HEK293T (cell line): ENCODE results near the gene EDA.

Source experiments
- CTCF ChIA-PET: fragments of 350-600 bp; formaldehyde crosslinking; extraction: SDS; loops from one replicate; lab custom pipeline; 2021; ENCODE audit warnings: antibody characterized with exemption, inconsistent platforms; lab: Yijun Ruan, JAX
- POLR2A ChIA-PET: fragments of 350-600 bp; formaldehyde crosslinking; extraction: SDS; loops from one replicate; lab custom pipeline; 2020; ENCODE audit warnings: antibody characterized with exemption, inconsistent platforms; lab: Yijun Ruan, JAX
- DNase-seq: peaks from one replicate; pipeline ENCODE4 v3.0.0; 2012; ENCODE audit warnings: mixed read lengths; ENCODE audit errors: extremely low spot score
- ARNT ChIP-seq: fragments of 450-650 bp; IDR thresholded peaks from 2 replicates; pipeline ENCODE4 v1.6.1; 2017; ENCODE audit warnings: mild to moderate bottlenecking
- BHLHE40 ChIP-seq: fragments of 450-650 bp; IDR thresholded peaks from 2 replicates; pipeline ENCODE4 v1.6.1; 2016; ENCODE audit warnings: mild to moderate bottlenecking, moderate library complexity, borderline replicate concordance
- CTBP1 ChIP-seq: fragments of 450-650 bp; IDR thresholded peaks from 2 replicates; pipeline ENCODE4 v1.6.1; 2016; ENCODE audit warnings: borderline replicate concordance
- ELF4 ChIP-seq: fragments of 450-650 bp; IDR thresholded peaks from 2 replicates; pipeline ENCODE4 v1.6.1; 2017; ENCODE audit warnings: antibody characterized with exemption
- FOXA1 ChIP-seq: fragments of 450-650 bp; IDR thresholded peaks from 2 replicates; pipeline ENCODE4 v1.6.1; 2016; ENCODE audit warnings: mild to moderate bottlenecking
- FOXK2 ChIP-seq: fragments of 450-650 bp; IDR thresholded peaks from 2 replicates; pipeline ENCODE4 v1.6.1; 2016; ENCODE audit warnings: mild to moderate bottlenecking
- FOXM1 ChIP-seq: fragments of 450-650 bp; IDR thresholded peaks from 2 replicates; pipeline ENCODE4 v1.6.1; 2017; ENCODE audit warnings: mild to moderate bottlenecking, borderline replicate concordance
- HDGF ChIP-seq: fragments of 450-650 bp; IDR thresholded peaks from 2 replicates; pipeline ENCODE4 v1.6.1; 2017; ENCODE audit warnings: antibody characterized with exemption, borderline replicate concordance
- L3MBTL2 ChIP-seq: fragments of 450-650 bp; conservative IDR thresholded peaks from 2 replicates; pipeline ENCODE4 v1.6.1; 2016; ENCODE audit warnings: mild to moderate bottlenecking
- LEF1 ChIP-seq: fragments of 450-650 bp; IDR thresholded peaks from 2 replicates; pipeline ENCODE4 v1.6.1; 2017; ENCODE audit warnings: mild to moderate bottlenecking, borderline replicate concordance
- NFRKB ChIP-seq: fragments of 450-650 bp; IDR thresholded peaks from 2 replicates; pipeline ENCODE4 v1.6.1; 2016; ENCODE audit warnings: mild to moderate bottlenecking, moderate library complexity
- PKNOX1 ChIP-seq: fragments of 450-650 bp; IDR thresholded peaks from 2 replicates; pipeline ENCODE4 v1.6.1; 2016
- SP1 ChIP-seq: fragments of 450-650 bp; IDR thresholded peaks from 2 replicates; pipeline ENCODE4 v1.6.1; 2017
- SUZ12 ChIP-seq: fragments of 450-650 bp; IDR thresholded peaks from 2 replicates; pipeline ENCODE4 v1.6.1; 2016; ENCODE audit warnings: mild to moderate bottlenecking
- TARDBP ChIP-seq: fragments of 450-650 bp; IDR thresholded peaks from 2 replicates; pipeline ENCODE4 v1.6.1; 2016
- ZNF384 ChIP-seq: fragments of 450-650 bp; IDR thresholded peaks from 2 replicates; pipeline ENCODE4 v1.6.1; 2016

The EDA gene

DNA sequence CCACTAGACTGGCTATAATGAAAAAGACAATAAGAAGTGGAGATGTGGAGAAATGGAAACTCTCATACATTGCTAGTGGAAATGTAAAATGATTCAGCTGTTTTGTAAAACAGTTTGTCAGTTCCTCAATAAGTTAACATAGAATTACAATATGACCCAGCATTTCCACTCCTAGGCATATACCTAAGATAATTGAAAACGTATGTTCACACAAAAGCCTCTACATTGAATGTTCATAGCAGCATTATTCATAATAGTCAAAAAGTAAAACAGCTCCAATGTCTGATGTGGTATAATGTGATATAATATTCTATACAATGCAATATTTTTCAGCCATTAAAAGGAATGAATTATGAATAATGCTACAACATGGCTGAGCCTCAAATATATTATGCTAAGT is 10.2 kb downstream of the EDA start:
- ChIA-PET POLR2A (no interaction called here), CTCF (interaction anchor here (0.5 kb wide), 1 partner anchor 346 kb away, joined by 3 read pairs; no protein-coding TSS in a partner anchor)
- TF ChIP-seq ZNF384: no peak
- no peak for TF ChIP-seq BHLHE40
- TF ChIP-seq SUZ12: no peak
- TF ChIP-seq PKNOX1: no peak
- no peak for TF ChIP-seq ARNT
- no peak for TF ChIP-seq CTBP1
- TF ChIP-seq L3MBTL2: no peak
- no peak for TF ChIP-seq HDGF
- no peak for TF ChIP-seq ELF4
- no peak for TF ChIP-seq FOXK2
- no peak for TF ChIP-seq NFRKB
- no peak for TF ChIP-seq FOXM1
- no peak for DNase-seq

- ChIA-PET POLR2A (no interaction called here), CTCF (no interaction called here)
- no peak for DNase-seq
- no peak for TF ChIP-seq LEF1
- no peak for TF ChIP-seq ELF4
- TF ChIP-seq ARNT: no peak
- TF ChIP-seq NFRKB: no peak
- no peak for TF ChIP-seq FOXK2
- TF ChIP-seq FOXM1: no peak
Measured at GRCh38 chrX:69627744-69628143, 11.8 kb downstream of the EDA start.

DNA sequence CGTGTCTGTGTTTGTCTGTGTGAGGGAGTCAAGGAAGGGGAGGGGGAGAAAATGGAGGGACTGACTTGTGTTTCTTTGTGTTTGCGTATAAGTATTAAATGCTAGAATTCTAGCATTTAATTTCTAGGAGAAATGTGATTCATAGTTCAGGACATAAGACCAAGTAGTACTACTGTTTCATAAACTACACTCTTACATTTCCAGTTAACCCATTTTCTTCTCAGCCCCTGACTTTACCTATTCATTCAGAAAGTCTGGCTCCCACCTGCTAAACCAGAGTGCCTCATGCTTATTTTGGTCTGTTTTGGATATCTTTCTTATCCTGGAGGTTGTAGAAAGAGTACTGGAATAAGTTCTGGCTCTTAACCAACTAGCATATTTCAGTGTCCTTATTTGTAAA is 14.2 kb downstream of the EDA start:
- no peak for DNase-seq
- CTCF ChIA-PET: no interaction called here
- POLR2A ChIA-PET: no interaction called here
- TF ChIP-seq LEF1 (no peak), SP1 (no peak), FOXK2 (no peak), HDGF (no peak), CTBP1 (no peak), FOXA1 (no peak), ZNF384 (no peak), ARNT (no peak), ELF4 (no peak), NFRKB (no peak), TARDBP (no peak), L3MBTL2 (no peak), BHLHE40 (no peak), SUZ12 (no peak), FOXM1 (no peak)

DNA sequence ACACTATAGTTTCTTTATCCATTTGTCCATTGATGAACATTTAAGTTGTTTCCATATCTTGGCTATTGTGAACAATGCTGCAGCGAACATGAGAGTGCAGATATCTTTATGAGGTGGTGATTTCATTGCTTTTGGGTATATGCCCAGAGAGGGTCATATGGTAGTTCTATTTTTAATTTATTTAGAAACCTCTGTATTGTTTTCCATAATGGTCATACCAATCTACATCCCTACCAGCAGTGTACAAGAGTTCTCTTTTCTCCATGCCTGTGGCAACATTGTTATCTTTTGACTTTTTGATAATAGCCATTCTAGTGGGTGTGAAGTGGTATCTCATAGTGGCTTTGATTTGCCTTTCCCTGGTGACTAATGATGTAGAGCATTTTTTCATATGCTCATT is 48.8 kb downstream of the EDA start:
- CTCF ChIA-PET: no interaction called here
- POLR2A ChIA-PET: no interaction called here

DNA sequence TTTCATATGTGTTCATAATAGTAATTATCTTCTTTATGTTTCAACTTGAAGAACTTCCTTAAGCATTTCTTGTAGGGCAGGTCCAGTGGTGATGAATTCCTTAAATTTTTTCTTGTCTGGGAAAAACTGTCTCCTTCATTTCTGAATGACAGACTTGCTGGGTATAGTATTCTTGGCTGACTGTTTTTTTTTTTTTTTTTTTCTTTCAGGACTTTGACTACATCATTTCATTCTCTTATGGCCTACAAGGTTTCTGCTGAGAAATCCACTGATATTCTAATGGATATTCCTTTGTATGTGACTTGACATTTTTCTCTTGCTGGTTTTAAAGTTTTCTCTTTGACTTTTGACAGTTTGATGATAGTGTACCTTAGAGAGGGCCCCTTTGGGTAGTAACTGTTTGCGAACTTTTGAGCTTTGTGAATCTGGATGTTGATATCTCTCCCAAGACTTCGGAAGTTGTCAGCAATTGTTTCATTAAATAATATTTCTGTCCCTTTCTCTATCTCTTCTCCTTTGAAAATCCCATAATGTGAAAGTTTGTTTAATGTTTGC is 54.2 kb downstream of the EDA start:
- CTCF ChIA-PET: no interaction called here
- POLR2A ChIA-PET: no interaction called here
- DNase-seq: no peak
- peak; percentile 65 for TF ChIP-seq ZNF384
- TF ChIP-seq SP1: no peak
- TF ChIP-seq NFRKB: no peak

More for the DNA sequence above, 48.8 kb downstream of the EDA start:
- no peak for TF ChIP-seq HDGF
- TF ChIP-seq SUZ12: no peak
- no peak for TF ChIP-seq L3MBTL2
- TF ChIP-seq ARNT: no peak
- no peak for DNase-seq

- no peak for DNase-seq
- POLR2A ChIA-PET: no interaction called here
- no peak for TF ChIP-seq FOXM1
- no peak for TF ChIP-seq ELF4
- no peak for TF ChIP-seq FOXA1
- TF ChIP-seq FOXK2: no peak
- TF ChIP-seq LEF1: no peak
- TF ChIP-seq SP1: no peak
- no peak for TF ChIP-seq ZNF384
- no peak for TF ChIP-seq PKNOX1
- no peak for TF ChIP-seq SUZ12
- TF ChIP-seq L3MBTL2: no peak
- TF ChIP-seq HDGF: no peak
- TF ChIP-seq TARDBP: no peak
- no peak for TF ChIP-seq BHLHE40
- TF ChIP-seq NFRKB: no peak
- TF ChIP-seq CTBP1: no peak
- no peak for TF ChIP-seq ARNT
- CTCF ChIA-PET: no interaction called here
Measured at GRCh38 chrX:69674891-69675290, 59.0 kb downstream of the EDA start.

DNA sequence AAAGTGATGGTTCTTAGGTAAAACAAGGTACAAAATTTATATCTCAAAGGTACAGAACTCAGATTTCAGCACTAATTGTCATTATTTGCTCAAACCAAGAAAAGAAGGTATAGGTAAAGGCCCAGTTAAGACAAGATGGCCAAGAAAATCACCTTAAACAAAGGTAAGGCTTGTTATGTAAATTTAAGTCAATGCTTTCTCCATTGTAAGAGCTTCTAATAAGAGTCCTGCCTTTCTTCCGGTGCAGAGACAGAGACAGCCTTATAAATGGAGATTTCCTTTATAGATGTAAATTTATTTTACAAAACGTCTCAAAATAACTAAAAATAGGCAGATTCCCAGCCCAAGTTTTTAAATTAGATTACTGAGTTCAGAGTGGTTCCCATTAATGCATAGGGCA is 89.9 kb downstream of the EDA start:
- CTCF ChIA-PET: no interaction called here
- POLR2A ChIA-PET: no interaction called here
- TF ChIP-seq LEF1 (no peak), FOXM1 (no peak), CTBP1 (no peak), ZNF384 (no peak), BHLHE40 (no peak), ELF4 (no peak), SP1 (no peak), NFRKB (no peak), ARNT (no peak), TARDBP (no peak), SUZ12 (no peak), FOXK2 (no peak), FOXA1 (no peak), HDGF (no peak), PKNOX1 (no peak), L3MBTL2 (no peak)
- no peak for DNase-seq
